ENCODE results near the gene RYR1. TPM values are rescaled to one million over a fixed set of nuclear protein-coding genes. Genes with fewer than 3 reads are reported as not detected.

Gene RYR1
- total and polyA plus RNA-seq, 10 of the 15 experiments (the other 5 are each of a cell fraction or from before 2014, with no cell fraction given), result under 0.01 to 0.32 (median 0.07) TPM; not detected in 1

- TF ChIP-seq CEBPZ (IDR thresholded peaks at IDR 0.05; ENCODE audit: low read depth, low read length), result no peak
Observed at GRCh38 chr19:38531515-38531914, 98.0 kb downstream of the RYR1 start (continued).

GRCh38 chr19:38532939-38533338 lies 99.4 kb downstream of the RYR1 start:
- Histone ChIP-seq H2AFZ (ENCODE audit: control insufficient read depth, low read depth, low read length) (no peak overlapping the region), H3K9me3 (replicated peaks; ENCODE audit: control insufficient read depth, insufficient read depth, low read length) (peaks cover 12% of the 10 kb centered on the region; the same call in 2 of the 3 replicates), H3K4me3 (no peak overlapping the region), H4K20me1 (ENCODE audit: control insufficient read depth, insufficient read depth) (no peaks in the 10 kb centered on the region), H3K27ac (ENCODE audit: control insufficient read depth, insufficient read depth) (no peak overlapping the region), H3K27me3 (replicated peaks in 1 of 2; ENCODE audit: control insufficient read depth in 2 of 2, insufficient read depth in 2 of 2, low read length in 1 of 2) (no peaks in the 10 kb centered on the region), H3K4me2 (ENCODE audit: control insufficient read depth, insufficient read depth) (no peak overlapping the region), H3K4me1 (ENCODE audit: control insufficient read depth, insufficient read depth, low read length) (no peaks in the 10 kb centered on the region), H3K79me2 (ENCODE audit: control insufficient read depth, insufficient read depth, low read length) (no peaks in the 10 kb centered on the region), H3K36me3 (ENCODE audit: control insufficient read depth in 2 of 2, insufficient read depth in 2 of 2, low read length in 1 of 2) (no peaks in the 10 kb centered on the region), H3K9ac (ENCODE audit: control insufficient read depth, insufficient read depth, low read length) (no peak overlapping the region)
- BruUV-seq (replicated peaks), result no TSS peak
- TF ChIP-seq NFYB (IDR thresholded peaks at IDR 0.05; ENCODE audit: insufficient read depth, low read depth, low read length) (no peak), USF2 (IDR thresholded peaks at IDR 0.05; ENCODE audit: borderline replicate concordance, low read depth, low read length) (no peak), E2F8 (IDR thresholded peaks at IDR 0.05; ENCODE audit: low read depth, partially characterized antibody) (no peak), USF1 (IDR thresholded peaks at IDR 0.05; ENCODE audit: borderline replicate concordance, extremely low read length, insufficient read depth, low read depth, low read length) (no peak), HDAC2 (IDR thresholded peaks at IDR 0.05) (no peak), IRF3 (IDR thresholded peaks at IDR 0.05) (no peak)
- POLR2A ChIA-PET, result interaction anchor here (0.8 to 0.9 kb wide), 2 partner anchors 14 to 18 kb away, joined by 3 read pairs; no protein-coding TSS in a partner anchor
- in situ Hi-C loops (cut with MboI), result no loop called here
- no peak for FAIRE-seq
- intact Hi-C loops (cut with micrococcal nuclease; ENCODE audit: unreplicated experiment), result no loop called here
- SMC1A ChIA-PET (ENCODE audit: uncharacterized antibody, unreplicated experiment), result no interaction called here
- CTCF ChIA-PET, result interaction anchor here (0.7 to 0.8 kb wide), 2 partner anchors 11 to 814 kb away, joined by 3 read pairs; no protein-coding TSS in a partner anchor
- DNase-seq (ENCODE audit: low read depth, low spot score), result no peak
- RAD21 ChIA-PET (ENCODE audit: unreplicated experiment), result interaction anchor here (1.0 kb wide), 1 partner anchor 11 kb away, joined by 4 read pairs; no protein-coding TSS in a partner anchor
- no peak for ATAC-seq
- WGBS (ENCODE audit: insufficient coverage, insufficient replicate concordance, low lambda C conversion rate, missing lambda C conversion rate), result 49% methylated on average over 3 of the region's 3 CpGs
